GM13977 (cell line): Measurements from ENCODE around the gene PLEKHM3.

Experiments
- DNase-seq: peaks from one replicate; pipeline ENCODE4 v3.0.0; 2012; ENCODE audit warnings: low spot score
- CTCF ChIP-seq: IDR thresholded peaks from 2 replicates; pipeline ENCODE4 v1.5.1; 2012; ENCODE audit warnings: mild to moderate bottlenecking, control low read depth; ENCODE audit not compliant: insufficient read depth; ENCODE audit errors: extremely low read depth, missing control alignments
- in situ Hi-C: fragments of 300-500 bp; cut with MboI; formaldehyde crosslinking; loops from one replicate; pipeline ENCODE4 v1.12.0; 2022; ENCODE audit warnings: low sequenced_read_pairs, low pct_unique_long_range_greater_than_20kb, mixed read lengths, inconsistent platforms; ENCODE audit not compliant: unreplicated experiment

The PLEKHM3 gene

GRCh38 chr2:207895274-207895860 lies 130.0 kb downstream of the PLEKHM3 start:
- DNase-seq = no peak
- no peak for TF ChIP-seq CTCF
- in situ Hi-C loops = no loop called here

- DNase-seq = no peak
- in situ Hi-C loops = no loop called here
- no peak for TF ChIP-seq CTCF
Measured at GRCh38 chr2:207892716-207893402, 132.5 kb downstream of the PLEKHM3 start.

GRCh38 chr2:207891086-207891844 lies 134.1 kb downstream of the PLEKHM3 start:
- in situ Hi-C loops = no loop called here
- DNase-seq = no peak
- TF ChIP-seq CTCF = no peak

GRCh38 chr2:207887500-207887899 lies 137.8 kb downstream of the PLEKHM3 start:
- no peak for TF ChIP-seq CTCF
- DNase-seq = no peak
- in situ Hi-C loops = no loop called here

GRCh38 chr2:207885010-207885409 lies 140.3 kb downstream of the PLEKHM3 start:
- TF ChIP-seq CTCF = no peak
- in situ Hi-C loops = no loop called here
- DNase-seq = no peak

- in situ Hi-C loops = no loop called here
- no peak for DNase-seq
- TF ChIP-seq CTCF = no peak
Measured at GRCh38 chr2:207884127-207884526, 141.2 kb downstream of the PLEKHM3 start.
